ENCODE measurements around the gene CILP2.

CILP2 gene

DNA sequence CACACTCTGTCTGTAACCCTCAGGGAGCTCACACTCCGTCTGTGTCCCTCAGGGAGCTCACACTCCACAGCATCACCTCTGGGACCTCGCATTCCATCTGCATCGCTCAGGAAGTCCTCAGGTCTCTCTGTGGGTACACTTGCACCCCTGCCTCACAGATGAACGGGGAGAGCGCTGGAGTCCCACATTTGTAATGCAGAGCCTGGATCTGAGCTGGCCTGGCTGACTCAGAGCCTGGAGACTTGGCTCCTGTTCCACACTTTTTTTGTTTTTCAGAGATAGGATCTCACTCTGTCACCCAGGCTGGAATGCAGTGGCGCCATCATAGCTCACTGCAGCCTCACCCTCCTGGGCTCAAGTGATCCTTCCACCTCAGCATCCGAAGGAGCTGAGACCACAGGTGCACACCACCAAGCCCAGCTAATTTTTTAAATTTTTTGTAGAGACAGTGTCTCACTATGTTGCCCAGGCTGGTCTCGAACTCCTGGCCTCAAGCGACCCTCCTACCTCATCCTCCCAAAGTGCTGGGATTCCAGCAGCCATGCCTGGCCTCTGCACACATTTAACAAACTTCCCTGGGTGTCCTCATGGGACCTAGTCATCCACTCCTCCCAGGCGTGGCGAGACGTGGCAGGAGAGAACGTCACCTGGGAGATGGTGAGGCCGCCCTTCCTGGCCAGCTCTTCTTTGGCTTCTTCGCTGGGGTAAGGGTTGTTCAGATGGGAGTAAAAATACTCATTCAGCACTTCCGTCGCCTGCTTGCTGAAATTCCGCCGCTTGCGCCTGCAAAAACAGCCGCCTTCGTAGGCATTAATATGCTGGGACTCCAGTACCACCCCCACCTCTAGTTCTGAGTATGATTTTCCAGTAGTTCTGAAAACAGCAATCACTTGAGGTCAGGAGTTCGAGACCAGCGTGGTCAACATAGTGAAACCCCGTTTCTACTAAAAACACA is 31.0 kb downstream of the CILP2 start:
- DNase-seq (no peak), ATAC-seq (ENCODE audit: insufficient read depth, low read depth) (no peak)
- Histone ChIP-seq H2AFZ (ENCODE audit: low read depth, low read length) (no peak overlapping the region), H3K27ac (ENCODE audit: low read length) (no peak overlapping the region), H4K20me1 (ENCODE audit: insufficient read depth, low read length) (no peaks in the 10 kb centered on the region), H3K9ac (ENCODE audit: low read depth, low read length) (no peak overlapping the region), H3K4me2 (ENCODE audit: insufficient read depth, low read length) (no peak overlapping the region), H3K27me3 (ENCODE audit: insufficient read depth, low read length, poor library complexity) (no peaks in the 10 kb centered on the region), H3K9me3 (ENCODE audit: insufficient read depth, low read length, severe bottlenecking) (no peaks in the 10 kb centered on the region), H3K4me1 (ENCODE audit: insufficient read depth, low read length) (no peaks in the 10 kb centered on the region), H3K4me3 (ENCODE audit: low read depth in 1 of 2, low read length in 2 of 2) (no peak overlapping the region), H3K36me3 (ENCODE audit: insufficient read depth, low read length) (peaks cover 36% of the 10 kb centered on the region), H3K79me2 (ENCODE audit: insufficient read depth, low read length) (no peaks in the 10 kb centered on the region)
- no peak for TF ChIP-seq EZH2 (IDR thresholded peaks at IDR 0.05; ENCODE audit: borderline replicate concordance, low read depth, low read length, severe bottlenecking)
- TF ChIP-seq, protein P1, sequence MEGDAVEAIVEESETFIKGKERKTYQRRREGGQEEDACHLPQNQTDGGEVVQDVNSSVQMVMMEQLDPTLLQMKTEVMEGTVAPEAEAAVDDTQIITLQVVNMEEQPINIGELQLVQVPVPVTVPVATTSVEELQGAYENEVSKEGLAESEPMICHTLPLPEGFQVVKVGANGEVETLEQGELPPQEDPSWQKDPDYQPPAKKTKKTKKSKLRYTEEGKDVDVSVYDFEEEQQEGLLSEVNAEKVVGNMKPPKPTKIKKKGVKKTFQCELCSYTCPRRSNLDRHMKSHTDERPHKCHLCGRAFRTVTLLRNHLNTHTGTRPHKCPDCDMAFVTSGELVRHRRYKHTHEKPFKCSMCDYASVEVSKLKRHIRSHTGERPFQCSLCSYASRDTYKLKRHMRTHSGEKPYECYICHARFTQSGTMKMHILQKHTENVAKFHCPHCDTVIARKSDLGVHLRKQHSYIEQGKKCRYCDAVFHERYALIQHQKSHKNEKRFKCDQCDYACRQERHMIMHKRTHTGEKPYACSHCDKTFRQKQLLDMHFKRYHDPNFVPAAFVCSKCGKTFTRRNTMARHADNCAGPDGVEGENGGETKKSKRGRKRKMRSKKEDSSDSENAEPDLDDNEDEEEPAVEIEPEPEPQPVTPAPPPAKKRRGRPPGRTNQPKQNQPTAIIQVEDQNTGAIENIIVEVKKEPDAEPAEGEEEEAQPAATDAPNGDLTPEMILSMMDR (IDR thresholded peaks at IDR 0.05; ENCODE audit: borderline replicate concordance, extremely low read depth, low read length, poor library complexity, severe bottlenecking), result no peak

DNA sequence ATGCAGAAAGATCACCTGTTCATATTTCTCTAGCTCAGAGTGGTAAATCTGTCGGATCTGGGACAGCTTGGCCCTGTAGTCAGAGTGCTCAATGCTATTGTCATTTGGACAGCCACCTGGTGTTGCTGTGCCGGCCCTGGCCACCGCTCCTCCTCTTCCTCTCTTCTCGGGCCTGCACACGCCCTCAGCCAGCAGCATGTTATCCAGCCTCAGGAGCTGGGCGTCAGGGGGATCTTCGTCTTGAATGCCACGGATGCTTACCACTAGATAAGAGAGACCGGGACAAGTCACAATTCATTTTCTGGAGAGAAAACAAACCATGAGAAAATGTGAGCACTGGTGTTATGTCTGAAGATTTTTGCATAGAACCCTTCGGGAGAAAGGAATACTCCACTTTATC is 32.5 kb downstream of the CILP2 start:
- no peak for DNase-seq
- Histone ChIP-seq H3K4me2 (ENCODE audit: insufficient read depth, low read length) (no peak overlapping the region), H3K4me1 (ENCODE audit: insufficient read depth, low read length) (no peaks in the 10 kb centered on the region), H3K4me3 (ENCODE audit: low read depth in 1 of 2, low read length in 2 of 2) (no peak overlapping the region), H3K36me3 (ENCODE audit: insufficient read depth, low read length) (peaks cover 28% of the 10 kb centered on the region), H3K27me3 (ENCODE audit: insufficient read depth, low read length, poor library complexity) (no peaks in the 10 kb centered on the region), H4K20me1 (ENCODE audit: insufficient read depth, low read length) (no peaks in the 10 kb centered on the region), H3K9me3 (ENCODE audit: insufficient read depth, low read length, severe bottlenecking) (no peaks in the 10 kb centered on the region), H3K9ac (ENCODE audit: low read depth, low read length) (no peak overlapping the region), H2AFZ (ENCODE audit: low read depth, low read length) (no peak overlapping the region), H3K79me2 (ENCODE audit: insufficient read depth, low read length) (no peaks in the 10 kb centered on the region), H3K27ac (ENCODE audit: low read length) (no peak overlapping the region)
- ATAC-seq (ENCODE audit: insufficient read depth, low read depth), result no peak
- no peak for TF ChIP-seq EZH2 (IDR thresholded peaks at IDR 0.05; ENCODE audit: borderline replicate concordance, low read depth, low read length, severe bottlenecking)
- TF ChIP-seq, protein P1 (IDR thresholded peaks at IDR 0.05; ENCODE audit: borderline replicate concordance, extremely low read depth, low read length, poor library complexity, severe bottlenecking), result no peak

DNA sequence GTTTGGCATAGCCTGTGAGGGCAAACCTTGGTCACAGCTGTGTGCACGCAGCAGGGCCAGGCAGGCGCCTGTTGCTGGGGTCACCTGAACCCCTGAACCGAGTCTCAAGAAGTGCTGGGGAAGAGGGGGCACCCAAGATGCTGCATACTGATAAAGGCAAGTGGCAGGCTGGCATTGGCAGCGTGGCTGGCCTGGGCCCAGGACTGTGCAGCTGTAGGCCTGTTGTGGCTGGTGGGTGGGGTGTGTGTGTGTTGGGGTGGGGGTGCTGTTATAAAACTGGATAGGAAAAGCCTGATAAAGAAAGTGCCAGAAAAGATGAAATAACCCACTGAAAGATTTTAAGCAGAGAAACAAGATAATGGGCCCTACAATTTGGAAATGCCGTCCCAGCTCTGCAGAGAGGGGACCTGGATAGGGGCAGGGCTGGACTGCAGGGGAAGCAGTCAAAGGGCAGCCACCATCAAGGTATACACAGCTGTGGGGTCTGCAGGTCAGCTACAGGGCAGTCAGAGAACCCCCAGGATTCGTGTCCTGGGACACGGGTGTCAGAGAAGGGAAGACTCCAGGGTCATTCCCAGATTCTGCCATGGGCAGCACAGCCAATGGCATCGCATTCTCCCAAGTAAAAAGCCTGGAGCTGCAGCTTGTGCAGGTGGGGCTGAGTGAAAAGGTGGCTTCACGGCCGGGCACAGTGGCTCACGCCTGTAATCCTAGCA is 33.2 kb downstream of the CILP2 start:
- Histone ChIP-seq H2AFZ (ENCODE audit: low read depth, low read length) (no peak overlapping the region), H3K4me3 (ENCODE audit: low read depth in 1 of 2, low read length in 2 of 2) (no peak overlapping the region), H3K4me1 (ENCODE audit: insufficient read depth, low read length) (no peaks in the 10 kb centered on the region), H3K9me3 (ENCODE audit: insufficient read depth, low read length, severe bottlenecking) (no peaks in the 10 kb centered on the region), H3K27ac (ENCODE audit: low read length) (no peak overlapping the region), H3K36me3 (ENCODE audit: insufficient read depth, low read length) (peaks cover 28% of the 10 kb centered on the region), H3K79me2 (ENCODE audit: insufficient read depth, low read length) (no peaks in the 10 kb centered on the region), H4K20me1 (ENCODE audit: insufficient read depth, low read length) (no peaks in the 10 kb centered on the region), H3K27me3 (ENCODE audit: insufficient read depth, low read length, poor library complexity) (no peaks in the 10 kb centered on the region), H3K4me2 (ENCODE audit: insufficient read depth, low read length) (no peak overlapping the region), H3K9ac (ENCODE audit: low read depth, low read length) (no peak overlapping the region)
- DNase-seq (no peak), ATAC-seq (ENCODE audit: insufficient read depth, low read depth) (no peak)
- TF ChIP-seq, protein P1 (IDR thresholded peaks at IDR 0.05; ENCODE audit: borderline replicate concordance, extremely low read depth, low read length, poor library complexity, severe bottlenecking), result no peak
- TF ChIP-seq EZH2 (IDR thresholded peaks at IDR 0.05; ENCODE audit: borderline replicate concordance, low read depth, low read length, severe bottlenecking), result no peak

Data from DND-41 (cell line).